Body of pancreas (tissue), 4 donors: ENCODE measurements around the gene DSE. TPM values are rescaled to one million over a fixed set of nuclear protein-coding genes. Genes with fewer than 3 reads are reported as not detected.

Experiments
- ATAC-seq: fragments of 150-250 bp; one replicate; pipeline ENCODE4 v1.9.1; 2016
- DNase-seq, 4 donors: peaks; one replicate each; pipeline ENCODE4 v3.0.0-alpha.2; 2019
- H3K27ac ChIP-seq, 4 donors: fragments of 200-600 bp; sonication (generic); 1 replicate in 3 of 4; 2 replicates in 1 of 4; pipeline versions ENCODE4 v1.5.1 to v1.6.1; 2016 to 2019; ENCODE audit warnings: mild to moderate bottlenecking in 1 of 4, mixed read lengths in 1 of 4, moderate library complexity in 1 of 4
- H3K27me3 ChIP-seq, 2 donors: fragments of 200-600 bp; sonication (generic); one replicate each; pipeline ENCODE4 v1.6.0; 2016; ENCODE audit warnings: mild to moderate bottlenecking in 1 of 2
- H3K36me3 ChIP-seq, 2 donors: fragments of 200-600 bp; sonication (generic); replicated peaks in 1 of 2; 2 replicates each; pipeline ENCODE4 v1.5.1; 2016; ENCODE audit warnings: low read depth in 2 of 2; ENCODE audit not compliant: insufficient read depth in 1 of 2
- H3K4me1 ChIP-seq: fragments of 200-600 bp; sonication (generic); one replicate; pipeline ENCODE4 v1.6.0; 2016
- H3K4me3 ChIP-seq, 2 donors: fragments of 200-600 bp; sonication (generic); 1 replicate in 1 of 2; 2 replicates in 1 of 2; pipeline ENCODE4 v1.5.1; 2016 to 2019
- H3K9me3 ChIP-seq, 3 donors: fragments of 200-600 bp; sonication (generic); 1 replicate in 2 of 3; 2 replicates in 1 of 3; pipeline ENCODE4 v1.5.1; 2016
- POLR2A ChIP-seq, 3 donors: fragments of 450-650 bp; IDR thresholded peaks; one replicate each; pipeline ENCODE4 v1.6.1; 2016; ENCODE audit warnings: antibody characterized with exemption in 3 of 3, mild to moderate bottlenecking in 2 of 3
- WGBS, 2 donors: methylation state at CpG; one replicate each; pipeline ENCODE4 v1.1.5; 2017; 5-methylcytosine and 5-hydroxymethylcytosine counted together
- intact Hi-C: fragments of 100-400 bp; cut with DNase I; formaldehyde crosslinking; loops from one replicate; pipeline ENCODE4 v1.15.1; 2023
- total RNA-seq, 2 donors: library from RNA; depleted of rRNA; stranded (reverse); fragments of >200 nt; gene quantifications; one replicate each; pipeline ENCODE4 v1.1.0, GENCODE V29; 2016
- TF ChIP-seq, protein P1 (sequence below), 7 experiments: fragments of 450-650 bp in 4 of 7; fragments of 200-600 bp in 3 of 7; sonication (generic) in 3 of 7; IDR thresholded peaks; one replicate each; pipeline ENCODE4 v1.5.1; 2016 to 2019; ENCODE audit warnings: antibody characterized with exemption in 7 of 7

DSE gene
- total RNA-seq, 2 donors from 2014 or later = 8.6 to 14.0 TPM

DNA sequence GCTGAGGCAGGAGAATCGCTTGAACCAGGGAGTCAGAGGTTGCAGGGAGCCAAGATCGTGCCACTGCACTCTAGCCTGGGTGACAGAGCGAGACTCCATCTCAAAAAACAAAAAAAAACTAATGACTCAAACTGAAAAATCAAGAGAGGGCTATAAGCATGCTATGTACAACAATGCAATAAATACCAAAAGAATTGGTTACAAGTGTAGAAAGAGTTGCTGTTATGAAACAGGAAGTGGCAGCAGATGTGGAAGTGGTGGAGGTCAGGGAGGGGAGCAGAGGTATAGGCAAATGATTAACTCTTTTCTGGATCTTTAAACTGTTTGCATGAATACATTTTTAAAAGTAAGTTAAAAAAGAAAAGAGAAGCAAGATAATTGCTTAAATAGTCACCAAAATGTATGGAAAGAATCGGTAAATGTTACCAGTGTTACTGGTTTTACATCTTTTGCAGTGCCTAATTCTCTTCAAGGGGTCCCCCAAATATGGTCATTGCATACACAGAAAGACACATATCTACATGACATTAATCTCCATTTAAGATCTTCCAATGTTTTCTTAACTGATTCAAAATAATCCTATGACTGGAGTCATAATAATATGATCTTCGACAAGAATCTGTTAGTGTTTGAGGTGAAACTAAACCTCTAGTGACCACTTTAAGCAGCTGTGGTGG is 105.4 kb downstream of the DSE start:
- WGBS, 2 donors = 70 to 73% methylated on average over 5 of the region's 5 CpGs

DNA sequence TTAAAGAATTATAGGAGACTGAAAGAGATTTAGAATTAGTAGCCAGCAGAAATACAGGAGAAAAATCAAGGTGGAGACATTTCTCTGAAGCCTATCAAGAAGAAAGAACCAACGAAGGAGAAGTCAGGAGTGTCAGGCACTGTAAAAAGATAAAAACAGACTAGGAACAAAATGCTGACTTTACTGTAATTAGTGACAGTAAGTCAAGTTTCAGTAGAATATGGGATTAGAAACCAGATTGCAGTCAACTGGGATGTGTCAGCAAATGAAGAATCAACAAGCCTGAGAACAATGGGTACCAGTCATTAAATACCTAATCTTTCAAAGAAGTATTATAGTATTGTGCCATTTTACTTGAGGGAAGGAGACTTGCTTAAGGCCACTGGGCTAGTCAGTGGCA is 112.0 kb downstream of the DSE start:
- Histone ChIP-seq H3K27ac (no peak overlapping the region), H3K27me3 (no peaks in the 10 kb centered on the region), H3K36me3 (no peaks in the 10 kb centered on the region), H3K4me3 (no peak overlapping the region), H3K4me1 (peaks cover 5% of the 10 kb centered on the region), H3K9me3 (no peaks in the 10 kb centered on the region)
- ATAC-seq = no peak
- 72 to 87% methylated on average over 1 of the region's 1 CpG for WGBS, 2 donors
- intact Hi-C loops = no loop called here
- no peak for DNase-seq
- TF ChIP-seq, protein P1, sequence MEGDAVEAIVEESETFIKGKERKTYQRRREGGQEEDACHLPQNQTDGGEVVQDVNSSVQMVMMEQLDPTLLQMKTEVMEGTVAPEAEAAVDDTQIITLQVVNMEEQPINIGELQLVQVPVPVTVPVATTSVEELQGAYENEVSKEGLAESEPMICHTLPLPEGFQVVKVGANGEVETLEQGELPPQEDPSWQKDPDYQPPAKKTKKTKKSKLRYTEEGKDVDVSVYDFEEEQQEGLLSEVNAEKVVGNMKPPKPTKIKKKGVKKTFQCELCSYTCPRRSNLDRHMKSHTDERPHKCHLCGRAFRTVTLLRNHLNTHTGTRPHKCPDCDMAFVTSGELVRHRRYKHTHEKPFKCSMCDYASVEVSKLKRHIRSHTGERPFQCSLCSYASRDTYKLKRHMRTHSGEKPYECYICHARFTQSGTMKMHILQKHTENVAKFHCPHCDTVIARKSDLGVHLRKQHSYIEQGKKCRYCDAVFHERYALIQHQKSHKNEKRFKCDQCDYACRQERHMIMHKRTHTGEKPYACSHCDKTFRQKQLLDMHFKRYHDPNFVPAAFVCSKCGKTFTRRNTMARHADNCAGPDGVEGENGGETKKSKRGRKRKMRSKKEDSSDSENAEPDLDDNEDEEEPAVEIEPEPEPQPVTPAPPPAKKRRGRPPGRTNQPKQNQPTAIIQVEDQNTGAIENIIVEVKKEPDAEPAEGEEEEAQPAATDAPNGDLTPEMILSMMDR (IDR thresholded peaks at IDR 0.05) = no peak
- no peak for TF ChIP-seq POLR2A (IDR thresholded peaks at IDR 0.05)

More for the DNA sequence above, 105.4 kb downstream of the DSE start:
- H3K4me1 ChIP-seq = no peaks in the 10 kb centered on the region
- no peaks in the 10 kb centered on the region for H3K9me3 ChIP-seq
- H3K36me3 ChIP-seq = no peaks in the 10 kb centered on the region
- DNase-seq (no peak), ATAC-seq (no peak)
- no peaks in the 10 kb centered on the region for H3K27me3 ChIP-seq
- intact Hi-C loops = no loop called here
- TF ChIP-seq, protein P1 (IDR thresholded peaks at IDR 0.05) = no peak
- no peak for TF ChIP-seq POLR2A (IDR thresholded peaks at IDR 0.05)
- H3K4me3 ChIP-seq = no peak overlapping the region
- H3K27ac ChIP-seq = no peak overlapping the region

DNA sequence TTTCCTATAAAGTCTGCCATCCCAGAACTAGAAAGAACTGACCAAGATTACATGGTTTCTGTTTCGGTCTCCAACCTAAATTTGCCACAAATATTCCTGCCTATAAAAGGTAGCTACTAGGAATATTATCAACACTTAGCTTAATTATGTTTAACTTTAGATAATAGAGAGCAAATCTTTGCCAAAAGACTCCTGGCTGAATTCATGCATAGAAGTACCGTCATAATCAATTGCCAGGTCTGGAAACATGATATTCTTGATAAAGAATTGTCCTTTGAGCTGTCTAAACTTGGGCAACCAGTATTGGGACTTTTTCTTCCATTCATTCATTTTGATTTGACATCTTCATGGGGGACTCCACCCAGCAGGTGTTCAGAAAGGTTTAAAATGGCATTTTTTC is 112.9 kb downstream of the DSE start:
- H3K9me3 ChIP-seq = no peaks in the 10 kb centered on the region
- no peaks in the 10 kb centered on the region for H3K36me3 ChIP-seq
- no peak overlapping the region for H3K4me3 ChIP-seq
- DNase-seq = no peak
- intact Hi-C loops = no loop called here
- 9 to 20% methylated on average over 2 of the region's 2 CpGs for WGBS, 2 donors
- TF ChIP-seq POLR2A (IDR thresholded peaks at IDR 0.05) = no peak
- TF ChIP-seq, protein P1 (IDR thresholded peaks at IDR 0.05) = no peak
- no peak overlapping the region for H3K27ac ChIP-seq
- peaks cover 5% of the 10 kb centered on the region for H3K4me1 ChIP-seq
- peak; percentile 67 for ATAC-seq
- H3K27me3 ChIP-seq = no peaks in the 10 kb centered on the region

DNA sequence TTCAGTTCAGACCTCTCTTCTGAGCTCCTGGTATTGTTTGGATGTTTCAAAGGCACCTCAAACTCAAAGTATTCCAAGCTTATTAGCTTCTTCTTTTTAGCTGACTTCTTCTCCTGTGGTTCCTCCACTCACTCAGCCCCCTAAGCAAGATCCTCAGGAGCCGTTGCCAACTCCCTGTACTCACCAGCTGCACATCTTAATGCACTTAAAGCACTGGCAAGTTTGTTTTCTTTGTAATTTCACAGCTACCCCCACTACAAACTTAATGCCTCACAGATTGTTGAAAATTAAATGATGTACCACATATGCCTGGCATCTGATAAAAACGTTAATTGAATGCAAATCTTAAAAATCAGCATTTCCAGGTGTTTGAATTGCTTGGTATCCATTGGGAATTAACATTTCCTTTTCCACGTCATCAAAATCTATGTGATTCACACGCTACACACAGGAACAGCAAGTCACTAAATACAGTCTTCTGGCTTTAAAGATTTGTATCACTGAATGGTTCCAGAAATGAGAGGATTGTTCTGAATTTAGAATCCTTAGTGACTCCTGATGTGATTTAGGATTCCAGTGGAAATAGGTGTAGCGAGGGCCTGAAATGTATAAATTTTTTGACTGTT is 114.9 kb downstream of the DSE start:
- DNase-seq = no peak
- intact Hi-C loops = no loop called here

More for the DNA sequence above, 114.9 kb downstream of the DSE start:
- Histone ChIP-seq H3K27me3 (no peaks in the 10 kb centered on the region), H3K9me3 (no peaks in the 10 kb centered on the region), H3K4me1 (peaks cover 5% of the 10 kb centered on the region), H3K4me3 (no peak overlapping the region), H3K27ac (no peak overlapping the region), H3K36me3 (no peaks in the 10 kb centered on the region)
- 81% methylated on average over 5 of the region's 5 CpGs for WGBS, 2 donors
- TF ChIP-seq POLR2A (IDR thresholded peaks at IDR 0.05) = no peak
- TF ChIP-seq, protein P1 (IDR thresholded peaks at IDR 0.05) = no peak
- ATAC-seq = no peak
